ENCODE results near the gene SEZ6. TPM values are rescaled to one million over a fixed set of nuclear protein-coding genes. Genes with fewer than 3 reads are reported as not detected.

The SEZ6 gene
- total and polyA plus RNA-seq, 2 donors (not counting 1 experiment from before 2014, with no cell fraction given), result not detected

- Histone ChIP-seq H3K9ac (ENCODE audit: low read length) (peak overlapping the region; percentile 71), H3K79me2 (ENCODE audit: control insufficient read depth, insufficient read depth, low read length) (peaks cover 58% of the 10 kb centered on the region), H2AFZ (ENCODE audit: insufficient read depth, low read depth, low read length, poor library complexity, severe bottlenecking) (peak overlapping the region; percentile 89), H3K36me3 (replicated peaks in 1 of 2; ENCODE audit: control extremely low read depth in 1 of 2, control insufficient read depth in 1 of 2, extremely low read depth in 1 of 2, insufficient read depth in 2 of 2, low read length in 1 of 2) (no peaks in the 10 kb centered on the region), H3K27me3 (replicated peaks in 1 of 4; ENCODE audit: control extremely low read depth in 1 of 4, control insufficient read depth in 3 of 4, insufficient read depth in 4 of 4, low read length in 3 of 4) (no peaks in the 10 kb centered on the region), H3K4me1 (ENCODE audit: control insufficient read depth in 2 of 2, insufficient read depth in 2 of 2, low read length in 2 of 2) (peaks cover 33 to 39% of the 10 kb centered on the region in 2 donors), H4K20me1 (ENCODE audit: control insufficient read depth, insufficient read depth, low read length, poor library complexity, severe bottlenecking) (peaks cover 28% of the 10 kb centered on the region), H3K4me2 (replicated peaks; ENCODE audit: low read depth, low read length, poor library complexity, severe bottlenecking) (peak overlapping the region; percentile 92), H3K4me3 (ENCODE audit: control extremely low read depth in 1 of 5, extremely low read depth in 1 of 5, insufficient read depth in 1 of 5, low read depth in 2 of 5, low read length in 4 of 5) (peak overlapping the region; percentile 81 to 93 (median 85)), H3K9me3 (ENCODE audit: control extremely low read depth in 1 of 3, control insufficient read depth in 2 of 3, insufficient read depth in 1 of 3, low read length in 2 of 3) (no peaks in the 10 kb centered on the region), H3K27ac (ENCODE audit: low read length in 2 of 2) (peak overlapping the region; percentile 67 to 76)
- under 1% methylated on average over 32 of the region's 51 CpGs for WGBS (ENCODE audit: insufficient coverage)
- peak overlapping the region; percentile 92 for H3K27ac Mint-ChIP-seq
- no peak for DNase-seq
- H3K4me3 Mint-ChIP-seq, result peak overlapping the region; percentile 95
- H3K9me3 Mint-ChIP-seq (ENCODE audit: insufficient read depth), result no peaks in the 10 kb centered on the region
- TF ChIP-seq EZH2 (IDR thresholded peaks at IDR 0.05; ENCODE audit: borderline replicate concordance, insufficient read depth, low read depth, low read length, poor library complexity, severe bottlenecking), result no peak
- TF ChIP-seq, protein P1, sequence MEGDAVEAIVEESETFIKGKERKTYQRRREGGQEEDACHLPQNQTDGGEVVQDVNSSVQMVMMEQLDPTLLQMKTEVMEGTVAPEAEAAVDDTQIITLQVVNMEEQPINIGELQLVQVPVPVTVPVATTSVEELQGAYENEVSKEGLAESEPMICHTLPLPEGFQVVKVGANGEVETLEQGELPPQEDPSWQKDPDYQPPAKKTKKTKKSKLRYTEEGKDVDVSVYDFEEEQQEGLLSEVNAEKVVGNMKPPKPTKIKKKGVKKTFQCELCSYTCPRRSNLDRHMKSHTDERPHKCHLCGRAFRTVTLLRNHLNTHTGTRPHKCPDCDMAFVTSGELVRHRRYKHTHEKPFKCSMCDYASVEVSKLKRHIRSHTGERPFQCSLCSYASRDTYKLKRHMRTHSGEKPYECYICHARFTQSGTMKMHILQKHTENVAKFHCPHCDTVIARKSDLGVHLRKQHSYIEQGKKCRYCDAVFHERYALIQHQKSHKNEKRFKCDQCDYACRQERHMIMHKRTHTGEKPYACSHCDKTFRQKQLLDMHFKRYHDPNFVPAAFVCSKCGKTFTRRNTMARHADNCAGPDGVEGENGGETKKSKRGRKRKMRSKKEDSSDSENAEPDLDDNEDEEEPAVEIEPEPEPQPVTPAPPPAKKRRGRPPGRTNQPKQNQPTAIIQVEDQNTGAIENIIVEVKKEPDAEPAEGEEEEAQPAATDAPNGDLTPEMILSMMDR (IDR thresholded peaks at IDR 0.05), result no peak
- ChIA-PET CTCF (interaction anchor here (1.0 to 4.6 kb wide), 10 partner anchors 25 to 307 kb away, joined by 3 to 58 read pairs (median 7); partner anchors contain the start of genes FLOT2, MYO18A, NEK8 and RPL23A), POLR2A (interaction anchor here (0.6 to 4.4 kb wide), 15 partner anchors 40 to 617 kb away, joined by 3 to 27 read pairs (median 8); partner anchors contain the start of genes DHRS13, FAM222B, NEK8 and PIGS)
- ATAC-seq (ENCODE audit: low read depth), result no peak
- H3K4me1 Mint-ChIP-seq, result peaks cover 29% of the 10 kb centered on the region
- intact Hi-C loops (cut with micrococcal nuclease), result loop anchor here (1.0 to 10.0 kb wide), 5 partner anchors 49 to 614 kb away; partner anchors contain the start of genes ABHD15, FAM222B, NEK8 and POLDIP2
- no peaks in the 10 kb centered on the region for H3K27me3 Mint-ChIP-seq
Observed at GRCh38 chr17:28950752-28951427, 54.9 kb downstream of the SEZ6 start.
